ENCODE measurements around the gene SLC10A1.

Gene SLC10A1

DNA sequence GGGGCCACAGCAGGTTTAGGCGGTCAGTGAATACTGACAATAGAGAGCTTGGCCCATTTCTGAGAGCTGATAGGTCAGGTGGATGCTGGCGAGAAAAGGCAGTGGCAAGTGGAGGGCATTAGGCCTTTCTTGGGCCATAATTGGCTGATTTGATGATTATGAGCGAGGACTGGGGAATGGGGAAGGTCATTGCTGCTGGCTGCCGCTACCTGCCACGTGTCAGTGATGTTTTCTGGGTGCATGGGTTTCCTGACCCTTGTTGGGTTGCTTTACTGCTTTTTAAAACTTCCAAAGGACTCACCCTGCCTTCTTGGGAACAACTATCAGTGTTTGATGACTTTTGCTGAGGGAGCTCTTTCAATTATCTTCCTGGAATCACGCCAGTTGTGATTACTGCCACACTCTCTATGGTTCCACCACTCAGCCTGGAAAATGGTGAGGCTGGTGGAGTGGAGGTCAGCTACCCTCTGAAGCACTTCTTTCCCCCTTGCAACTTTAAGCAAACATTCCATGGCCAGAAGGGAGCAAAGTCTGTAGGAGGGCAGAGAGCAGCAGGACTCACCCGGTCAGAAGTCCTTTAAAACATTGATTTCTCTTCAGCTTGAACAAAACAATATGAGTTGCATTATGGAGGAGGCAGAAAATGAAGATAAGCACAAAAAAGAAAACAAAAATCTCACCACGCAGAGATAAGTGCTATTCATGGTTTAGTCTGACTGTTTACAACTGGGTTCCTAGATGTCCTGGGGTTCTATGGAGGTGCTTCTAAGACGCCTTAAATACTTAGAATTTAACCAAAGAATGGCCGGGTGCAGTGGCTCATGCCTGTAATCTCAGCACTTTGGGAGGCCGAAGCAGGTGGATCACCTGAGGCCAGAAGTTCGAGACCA lies 12.1 kb upstream of the SLC10A1 start:
- DNase-seq (ENCODE audit: low read depth in 3 of 3), result no peak

DNA sequence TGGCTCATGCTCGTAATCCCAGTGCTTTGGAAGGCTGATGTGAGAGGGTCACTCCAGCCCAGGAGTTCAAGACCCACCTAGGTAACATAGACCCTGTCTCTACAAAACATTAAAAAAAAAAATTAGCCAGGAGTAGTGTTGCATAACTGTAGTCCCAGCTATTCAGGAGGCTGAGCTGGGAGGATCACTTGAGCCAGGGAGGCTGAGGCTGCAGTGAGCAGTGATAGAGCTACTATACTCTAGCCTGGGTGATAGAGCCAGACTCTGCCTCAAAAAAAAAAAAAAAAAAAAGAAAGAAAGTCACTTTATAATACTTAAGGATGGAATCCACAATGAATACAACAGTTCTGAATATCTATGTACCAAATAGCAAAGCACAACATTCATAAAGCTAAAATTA lies 10.2 kb upstream of the SLC10A1 start:
- DNase-seq (ENCODE audit: low read depth in 3 of 3), result no peak

DNA sequence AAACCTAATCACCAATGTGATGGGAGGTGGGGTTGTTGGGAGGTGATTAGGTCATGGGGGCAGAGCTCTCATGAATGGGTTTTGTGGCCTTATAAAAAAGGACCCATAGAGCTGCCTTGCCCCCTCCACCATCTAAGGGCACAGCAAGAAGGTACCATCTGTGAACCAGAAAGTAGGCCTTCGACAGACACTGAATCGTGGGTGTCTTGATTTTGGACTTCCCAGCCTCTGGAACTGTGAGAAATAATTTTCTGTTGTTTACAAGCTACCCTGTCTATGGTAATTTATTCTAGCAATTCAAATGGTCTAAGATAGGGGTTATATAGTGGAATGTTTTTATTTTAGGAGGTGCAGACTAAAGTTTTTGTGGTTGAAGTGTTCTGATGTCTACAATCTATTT lies 7.9 kb upstream of the SLC10A1 start:
- no peak for DNase-seq (ENCODE audit: low read depth in 3 of 3)

DNA sequence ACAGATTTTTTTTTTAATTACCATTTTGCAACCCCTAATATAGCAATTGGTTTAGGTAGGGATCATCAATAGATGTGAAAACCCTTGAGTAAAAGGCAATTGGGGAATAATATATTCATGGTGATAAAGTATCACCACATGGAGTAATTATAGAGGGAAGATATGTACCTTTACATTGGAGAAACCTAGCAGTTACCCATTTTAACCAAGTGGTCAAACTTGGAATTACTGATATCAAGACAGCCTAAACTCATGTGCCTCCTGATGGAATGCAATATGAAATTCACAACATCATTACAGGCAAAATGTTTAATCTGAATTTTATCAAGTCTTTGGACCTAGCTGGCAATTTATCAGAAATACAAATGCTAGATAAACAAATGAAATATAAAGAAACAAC lies 6.7 kb upstream of the SLC10A1 start:
- DNase-seq (ENCODE audit: low read depth in 3 of 3), result no peak

DNA sequence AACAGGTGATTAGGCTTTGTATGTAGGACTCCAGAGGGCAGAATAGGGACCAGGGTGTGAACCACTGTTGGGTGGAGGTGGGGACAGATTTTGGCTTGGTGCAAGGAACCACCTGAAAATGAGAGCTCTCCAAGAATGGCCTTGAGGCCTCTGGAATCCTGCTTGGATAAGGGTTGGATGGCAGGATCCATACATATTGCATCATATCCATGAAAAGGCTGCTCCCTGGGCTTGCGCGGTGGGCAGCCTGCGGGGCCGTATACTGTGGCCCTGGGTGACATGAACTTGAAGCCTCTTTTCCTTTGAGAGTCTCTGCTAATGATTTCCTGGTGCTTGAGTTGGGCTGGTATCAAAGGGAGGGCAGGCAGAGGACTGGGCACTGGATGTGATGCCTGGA lies 1.3 kb upstream of the SLC10A1 start:
- no peak for DNase-seq (ENCODE audit: low read depth in 3 of 3)

DNA sequence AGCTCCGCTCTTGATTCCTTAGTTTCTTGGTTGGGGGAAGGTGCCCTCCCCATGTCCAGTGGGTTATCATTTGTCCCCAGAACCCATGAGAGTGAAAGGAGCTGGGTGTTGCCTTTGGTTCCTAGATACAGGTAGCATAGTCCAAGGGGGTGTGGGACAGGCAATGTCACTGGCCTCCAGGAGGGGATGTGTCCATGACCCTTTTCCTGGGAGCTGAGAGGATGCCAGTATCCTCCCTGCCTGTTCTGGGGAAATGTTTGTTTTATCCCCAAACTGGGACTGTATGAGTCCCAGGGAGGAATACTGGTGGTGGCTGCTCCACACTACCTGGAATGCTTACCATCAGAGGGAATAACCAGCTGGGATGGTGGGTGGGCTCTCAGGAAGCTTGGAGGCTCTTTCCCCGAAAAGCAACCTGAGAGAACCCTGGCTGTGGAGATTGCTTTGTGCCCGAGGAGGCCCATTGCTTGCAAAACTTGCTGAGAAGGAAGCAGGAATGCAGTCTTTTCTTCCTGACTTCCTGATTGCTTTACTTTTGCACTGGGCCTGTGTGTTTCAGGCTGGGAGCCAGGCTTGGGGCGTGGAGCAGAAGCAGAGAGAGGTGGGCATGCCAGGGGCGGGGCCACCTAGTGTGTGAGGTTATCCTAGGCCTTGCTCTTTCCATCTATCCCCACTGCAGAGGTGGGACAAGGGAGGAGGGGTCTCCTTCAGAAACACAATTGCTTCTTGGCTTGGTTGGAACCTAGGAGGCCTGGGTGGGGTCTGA lies 715 bp upstream of the SLC10A1 start:
- no peak for DNase-seq (ENCODE audit: low read depth in 3 of 3)

DNA sequence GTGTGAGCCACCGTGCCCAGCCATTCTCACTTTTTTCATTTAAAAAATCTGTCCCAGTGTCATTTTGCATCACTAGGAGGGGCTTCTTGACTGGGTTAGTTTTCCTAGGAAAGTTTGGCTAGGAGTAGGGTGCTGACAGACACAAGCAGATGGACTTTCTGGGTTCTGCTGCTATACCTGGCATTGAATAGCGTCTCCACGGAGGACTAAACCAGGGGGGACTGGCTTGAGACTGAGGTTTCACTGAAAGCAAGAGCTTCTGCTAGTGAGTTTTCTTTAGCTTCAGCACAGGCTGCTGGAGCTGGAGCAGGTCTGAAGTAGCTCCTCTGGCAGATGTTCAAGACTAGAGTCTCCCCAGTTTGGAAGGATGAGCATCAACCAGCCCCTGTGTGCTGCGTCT lies 1.4 kb downstream of the SLC10A1 start:
- no peak for DNase-seq (ENCODE audit: low read depth in 3 of 3)

DNA sequence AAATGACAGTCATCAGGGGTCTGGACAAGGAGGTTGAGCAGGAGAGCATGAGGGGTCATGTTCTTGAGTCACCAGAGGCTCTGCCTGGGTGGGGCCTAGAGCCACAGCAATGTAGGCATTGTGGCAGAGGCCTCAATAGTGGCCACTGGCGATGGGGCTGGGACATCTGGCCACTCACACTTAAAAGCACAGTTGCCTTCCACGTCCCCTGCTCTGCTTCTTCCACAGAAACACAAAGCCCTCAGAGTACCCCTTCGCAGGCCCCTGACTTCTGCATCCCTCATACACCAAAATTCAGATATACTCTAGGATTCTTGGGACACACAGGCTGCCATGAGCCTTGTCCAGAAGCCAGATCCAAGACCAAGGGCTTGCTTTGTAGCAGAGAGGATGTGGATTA lies 2.2 kb downstream of the SLC10A1 start:
- DNase-seq (ENCODE audit: low read depth in 3 of 3), result no peak

DNA sequence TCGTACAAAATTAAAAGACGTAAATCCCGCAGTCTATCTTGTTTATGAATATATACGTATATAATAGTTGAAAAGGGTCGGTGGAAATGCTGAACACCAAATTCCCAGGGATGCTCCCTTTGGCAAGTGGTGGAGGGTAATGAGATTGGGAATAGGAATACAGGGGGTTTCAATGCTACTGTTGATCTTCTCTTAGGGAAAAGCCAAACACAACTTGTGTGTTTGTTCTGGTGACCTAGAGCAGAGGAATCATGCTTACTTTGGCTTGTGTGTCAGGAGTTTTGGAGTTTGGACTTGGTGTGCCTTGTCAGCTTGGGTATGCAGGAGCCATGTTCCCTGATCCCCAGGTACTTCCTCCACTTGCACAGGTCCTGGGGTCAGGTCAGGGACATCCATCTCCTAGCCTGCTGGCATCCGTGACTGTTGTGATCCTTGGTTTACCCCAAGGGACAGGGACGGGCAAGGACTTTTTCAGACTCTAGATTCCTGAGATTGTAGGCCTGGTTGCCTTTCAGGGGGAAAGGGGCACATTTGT lies 4.1 kb downstream of the SLC10A1 start:
- DNase-seq (ENCODE audit: low read depth in 3 of 3), result no peak

DNA sequence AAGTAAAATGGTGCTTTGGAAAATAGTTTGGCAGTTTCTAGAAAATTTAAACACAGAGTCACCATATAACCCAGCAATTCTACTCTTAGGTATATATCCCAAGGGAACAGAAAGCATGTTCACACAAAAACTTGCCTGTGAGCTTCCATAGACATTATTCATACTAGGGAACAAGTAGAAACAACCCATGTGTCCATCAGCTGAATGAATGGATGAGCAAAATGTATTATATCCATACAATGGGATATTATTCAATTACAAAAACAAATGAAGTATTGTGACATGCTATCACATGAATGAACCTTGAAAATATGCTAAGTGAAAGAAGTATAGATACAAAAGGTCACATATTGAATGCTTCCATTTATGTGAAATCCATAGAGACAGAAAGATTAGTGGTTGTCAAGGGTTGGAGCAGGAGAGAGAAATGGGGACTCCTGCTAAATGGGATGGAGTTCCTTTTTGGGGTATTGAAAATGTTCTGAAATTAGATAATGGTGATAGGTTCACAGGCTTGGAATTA lies 7.9 kb downstream of the SLC10A1 start:
- no peak for DNase-seq (ENCODE audit: low read depth in 3 of 3)

DNA sequence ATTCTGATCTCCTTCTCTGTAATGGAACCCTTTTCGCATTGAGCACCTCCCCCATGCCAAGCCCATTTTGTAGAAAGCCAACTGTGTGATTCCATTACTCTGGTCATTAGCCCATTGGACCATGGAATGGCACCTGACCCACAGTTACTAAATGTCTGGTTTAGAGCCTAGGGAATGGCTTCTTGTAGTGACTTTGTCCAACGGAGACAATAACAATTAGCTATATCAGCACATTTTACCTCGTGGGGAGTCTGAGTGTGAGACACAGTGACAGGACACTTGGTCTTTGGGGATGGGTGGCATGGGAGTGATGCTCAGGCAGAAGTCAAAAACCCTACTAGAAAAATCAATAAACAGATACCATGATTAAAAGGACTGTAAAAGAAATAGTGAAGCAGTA lies 10.4 kb downstream of the SLC10A1 start:
- DNase-seq (ENCODE audit: low read depth in 3 of 3), result no peak

DNA sequence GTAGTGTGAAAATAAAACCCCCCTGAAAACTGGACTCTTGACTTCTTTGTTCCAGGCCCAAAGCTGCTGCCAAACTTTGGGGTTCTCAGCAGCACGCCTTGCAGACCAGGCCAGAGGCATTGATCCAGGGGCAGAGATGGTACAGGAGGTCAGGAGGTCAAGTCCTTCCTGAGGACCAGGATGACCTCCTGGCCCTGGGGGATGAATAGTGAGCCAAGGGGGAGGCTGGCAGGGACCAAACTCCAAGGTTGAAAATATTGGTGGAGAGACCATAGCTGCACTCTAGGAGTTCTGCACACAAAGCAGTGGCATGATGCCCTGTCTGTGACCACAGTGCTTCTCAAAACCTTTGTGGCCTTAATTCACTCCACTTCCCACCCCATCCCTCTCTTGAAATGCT lies 12.1 kb downstream of the SLC10A1 start:
- DNase-seq (ENCODE audit: low read depth in 3 of 3), result no peak

DNA sequence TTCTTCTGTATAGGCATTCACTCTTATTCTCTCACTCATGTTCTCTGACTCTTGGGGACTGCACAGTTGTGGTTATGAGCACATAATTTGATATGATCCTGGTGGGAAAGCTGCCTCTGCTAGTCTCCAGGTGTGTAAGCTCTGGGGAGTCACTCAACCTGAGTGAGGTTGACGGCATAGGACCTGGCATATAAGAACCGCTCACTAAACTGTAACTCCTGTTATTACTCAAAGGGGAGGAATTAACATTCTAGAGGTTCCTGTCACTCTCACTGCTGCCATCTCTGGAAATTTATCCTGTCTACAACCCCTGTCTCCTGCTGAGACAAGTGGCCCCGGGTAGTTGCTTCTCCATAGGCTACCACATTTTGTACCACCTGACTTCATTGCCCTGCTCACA lies 16.1 kb downstream of the SLC10A1 start:
- no peak for DNase-seq (ENCODE audit: low read depth in 3 of 3)

DNA sequence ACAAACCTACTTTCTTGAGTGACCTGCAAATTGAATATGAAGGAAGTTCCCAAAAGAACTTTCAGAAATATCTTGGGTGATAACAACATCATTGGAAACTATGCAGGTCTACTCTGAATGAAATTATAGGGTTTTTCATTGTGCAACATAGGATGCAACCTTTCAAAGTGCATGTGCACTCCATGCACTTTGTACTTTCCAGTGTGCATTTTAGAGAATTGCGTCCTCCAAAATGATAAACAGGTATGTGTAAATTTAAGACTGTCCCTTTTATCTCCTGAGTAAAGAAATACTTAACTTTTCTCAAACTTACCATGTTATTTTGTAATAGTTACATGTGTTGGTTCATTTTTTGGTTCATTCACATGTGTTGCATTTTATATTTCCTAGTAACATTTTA lies 16.9 kb downstream of the SLC10A1 start:
- DNase-seq (ENCODE audit: low read depth in 3 of 3), result no peak

DNA sequence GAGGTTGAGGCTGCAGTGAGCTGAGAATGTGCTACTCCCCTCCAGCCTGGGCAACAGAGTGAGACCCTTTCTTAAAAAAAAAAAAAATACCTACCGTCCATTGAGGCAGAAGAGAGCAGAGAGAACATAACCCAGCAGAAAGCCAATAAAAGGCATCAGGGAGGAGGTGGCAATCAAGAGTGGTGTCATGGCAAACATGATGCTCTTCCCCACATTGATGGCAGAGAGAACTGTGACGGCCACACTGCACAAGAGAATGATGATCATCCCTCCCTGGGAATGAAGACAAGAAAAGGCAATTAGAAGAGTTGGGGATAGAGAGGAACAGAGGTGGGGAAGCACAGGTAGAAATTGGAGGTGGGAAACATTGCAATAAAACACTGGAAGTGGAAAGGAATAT lies 18.0 kb downstream of the SLC10A1 start:
- DNase-seq (ENCODE audit: low read depth in 3 of 3), result no peak

DNA sequence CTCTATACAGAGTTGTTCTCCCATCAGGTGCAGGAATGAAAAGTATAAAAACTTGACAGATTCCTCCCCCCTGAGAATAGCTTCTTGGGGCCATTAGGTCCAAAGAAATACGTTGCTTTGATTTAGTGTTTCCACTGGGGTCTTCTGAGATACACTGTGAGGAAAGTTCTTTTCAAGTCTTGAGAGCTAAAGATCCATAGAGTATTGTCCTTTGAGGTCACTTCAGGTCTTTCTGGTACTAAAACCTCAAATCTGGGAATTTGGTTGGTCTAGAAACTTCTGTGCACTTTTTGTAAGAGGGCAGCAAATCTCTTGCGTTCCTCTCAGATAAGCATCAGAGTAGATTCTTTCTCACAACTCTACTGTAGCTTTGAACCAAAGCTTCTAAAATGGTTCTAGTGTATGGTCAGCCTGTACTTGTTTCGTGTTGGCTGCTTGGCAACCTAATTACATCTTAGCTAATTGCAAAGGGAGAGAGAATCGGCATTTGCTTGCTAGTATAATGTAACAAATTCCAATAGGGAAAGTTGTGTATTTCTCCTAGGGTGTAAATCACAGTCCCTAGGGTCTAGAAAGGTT lies 20.1 kb downstream of the SLC10A1 start:
- no peak for DNase-seq (ENCODE audit: low read depth in 3 of 3)

DNA sequence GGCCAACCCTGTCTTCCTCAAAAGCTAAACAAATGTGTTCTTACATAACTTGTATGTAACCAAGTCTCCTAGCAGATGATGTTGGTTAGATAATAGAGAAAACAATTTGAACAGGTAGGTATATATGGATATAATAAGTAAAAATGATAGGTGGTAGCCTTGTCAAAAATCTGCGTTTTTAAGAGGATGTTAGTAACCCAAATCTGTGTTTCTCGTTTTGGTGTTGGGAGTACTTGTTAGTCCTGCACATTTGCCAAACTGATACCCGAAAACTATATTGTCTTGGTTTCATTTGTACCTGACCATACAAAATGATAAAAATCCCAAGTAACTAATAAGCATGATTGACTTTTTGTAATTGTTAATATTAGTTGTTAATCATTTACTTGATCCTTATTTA lies 22.0 kb downstream of the SLC10A1 start:
- no peak for DNase-seq (ENCODE audit: low read depth in 3 of 3)

DNA sequence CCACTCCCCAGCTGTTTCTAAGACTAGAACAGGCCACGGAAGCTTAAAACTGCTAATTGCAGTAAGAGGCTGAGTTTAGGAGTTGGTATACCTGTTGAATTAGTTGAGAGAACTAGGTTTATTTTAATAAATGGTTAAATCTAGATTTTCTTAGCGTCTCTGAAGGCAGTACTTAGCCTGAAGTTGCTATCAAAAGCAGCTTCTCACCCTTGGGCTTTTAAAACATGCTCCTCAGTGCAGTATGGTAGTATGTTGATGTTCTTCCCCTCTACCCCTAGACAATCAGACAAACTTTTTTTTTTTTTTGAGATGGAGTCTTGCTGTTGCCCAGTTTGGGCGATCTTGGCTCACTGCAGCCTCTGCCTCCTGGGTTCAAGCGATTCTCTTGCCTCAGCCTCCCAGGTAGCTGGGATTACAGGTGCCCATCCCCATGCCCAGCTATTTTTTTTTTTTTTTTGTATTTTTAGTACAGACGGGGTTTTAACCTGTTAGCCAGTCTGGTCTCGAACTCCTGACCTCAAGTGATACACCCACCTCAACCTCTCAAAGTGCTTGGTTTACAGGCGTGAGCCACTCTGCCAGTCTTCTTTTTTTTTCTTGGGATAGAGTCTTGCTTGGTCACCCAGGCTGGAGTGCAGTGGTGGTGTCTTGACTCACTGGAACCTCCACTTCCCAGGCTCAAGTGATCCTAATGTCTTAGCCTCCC lies 23.3 kb downstream of the SLC10A1 start:
- DNase-seq (ENCODE audit: low read depth in 3 of 3), result no peak

DNA sequence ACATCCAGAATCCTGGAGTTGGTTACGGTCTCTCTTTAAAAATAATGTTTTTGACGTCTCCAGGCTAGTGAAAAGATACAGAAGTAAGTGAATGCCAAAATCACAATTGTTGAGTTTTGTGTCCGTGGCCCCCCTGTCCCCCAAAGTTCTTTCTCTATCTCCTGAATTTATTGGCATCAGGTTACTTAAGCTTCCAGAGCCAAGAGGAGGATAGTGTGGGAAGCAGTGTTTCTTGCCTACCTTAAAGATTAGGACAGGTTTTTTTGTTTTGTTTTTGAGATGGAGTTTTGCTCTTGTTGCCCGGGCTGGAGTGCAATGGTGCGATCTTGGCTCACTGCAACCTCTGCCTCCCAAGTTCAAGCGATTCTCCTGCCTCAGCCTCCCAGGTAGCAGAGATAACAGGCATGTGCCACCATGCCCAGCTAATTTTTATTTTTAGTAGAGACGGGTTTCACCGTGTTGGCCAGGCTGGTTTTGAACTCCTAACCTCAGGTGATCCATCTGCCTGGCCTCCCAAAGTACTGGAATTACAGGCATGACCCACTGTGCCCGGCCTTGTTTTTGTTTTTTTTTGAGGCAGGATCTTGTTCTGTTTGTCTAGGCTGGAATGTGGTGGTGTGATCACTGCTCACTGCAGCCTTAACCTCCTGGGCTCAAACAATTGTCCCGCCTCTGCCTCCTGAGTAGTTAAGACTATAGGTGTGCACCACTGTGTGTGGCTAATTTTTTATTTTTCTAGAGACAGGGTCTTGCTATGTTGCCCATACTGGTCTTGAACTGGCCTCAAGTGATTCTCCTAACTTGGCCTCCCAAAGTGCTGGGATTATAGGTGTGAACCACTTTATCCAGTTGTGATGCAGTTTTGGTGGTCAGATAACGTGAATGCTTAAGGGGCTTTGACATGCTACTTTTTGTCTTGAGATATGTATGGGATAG lies 24.7 kb downstream of the SLC10A1 start:
- DNase-seq (ENCODE audit: low read depth in 3 of 3), result no peak

DNA sequence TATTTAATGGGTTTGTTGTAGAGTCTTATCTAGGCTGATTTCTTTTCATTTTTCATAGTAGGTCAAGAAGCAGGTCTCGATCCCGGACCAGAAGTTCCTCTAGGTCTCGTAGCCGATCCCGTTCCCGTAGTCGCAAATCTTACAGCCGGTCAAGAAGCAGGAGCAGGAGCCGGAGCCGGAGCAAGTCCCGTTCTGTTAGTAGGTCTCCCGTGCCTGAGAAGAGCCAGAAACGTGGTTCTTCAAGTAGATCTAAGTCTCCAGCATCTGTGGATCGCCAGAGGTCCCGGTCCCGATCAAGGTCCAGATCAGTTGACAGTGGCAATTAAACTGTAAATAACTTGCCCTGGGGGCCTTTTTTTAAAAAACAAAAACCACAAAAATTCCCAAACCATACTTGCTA lies 25.9 kb downstream of the SLC10A1 start:
- DNase-seq (ENCODE audit: low read depth in 3 of 3), result no peak

DNA sequence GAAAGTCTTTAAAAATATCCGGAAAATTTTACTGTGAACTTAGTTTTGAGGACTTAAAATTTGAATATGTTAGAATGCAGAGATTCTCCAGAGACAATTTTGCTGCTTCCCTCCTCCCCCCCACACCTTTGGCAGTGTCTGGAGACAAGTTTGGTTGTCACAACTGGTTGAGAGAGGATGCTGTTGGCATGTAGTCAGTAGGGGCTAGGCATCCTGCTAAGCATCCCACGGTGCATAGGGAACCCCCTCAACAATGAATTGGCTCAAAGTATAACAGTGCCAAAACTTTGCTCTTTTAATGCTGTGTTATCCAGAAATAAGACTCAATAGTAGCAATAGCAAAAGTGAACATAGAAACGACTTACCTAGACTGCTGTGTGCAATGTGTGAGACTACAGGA lies 26.5 kb downstream of the SLC10A1 start:
- no peak for DNase-seq (ENCODE audit: low read depth in 3 of 3)

Data from stimulated activated CD4-positive, alpha-beta T cell treated with anti-CD3 and anti-CD28 coated beads, TNF-alpha, amount 100 ng/mL, for 24 hours (primary cell).